ENCODE data around the gene CXCL17.
"Not testable (repeated sequence)": the region's sequence is repeated elsewhere in the genome, so short reads cannot be mapped to it uniquely, and the experiment has no call there.

Gene CXCL17

GRCh38 chr19:42465827-42466280 is 23.1 kb upstream of the CXCL17 start:
- DNase-seq = no peak

- no peak for DNase-seq
Measured at GRCh38 chr19:42461700-42462324, 19.1 kb upstream of the CXCL17 start.

- not testable (repeated sequence) for DNase-seq
Measured at GRCh38 chr19:42461231-42461630, 18.5 kb upstream of the CXCL17 start.

- DNase-seq = no peak
Measured at GRCh38 chr19:42459926-42460325, 17.2 kb upstream of the CXCL17 start.

- DNase-seq = no peak
Measured at GRCh38 chr19:42455621-42456081, 12.9 kb upstream of the CXCL17 start.

- DNase-seq = no peak
Measured at GRCh38 chr19:42455086-42455485, 12.3 kb upstream of the CXCL17 start.

GRCh38 chr19:42452590-42452989 is 9.8 kb upstream of the CXCL17 start:
- no peak for DNase-seq

- peak; percentile 71 for DNase-seq
Measured at GRCh38 chr19:42450314-42450934, 7.7 kb upstream of the CXCL17 start.

GRCh38 chr19:42448306-42448705 is 5.6 kb upstream of the CXCL17 start:
- DNase-seq = not testable (repeated sequence)

- DNase-seq = no peak
Measured at GRCh38 chr19:42445948-42446347, 3.2 kb upstream of the CXCL17 start.

- no peak for DNase-seq
Measured at GRCh38 chr19:42443944-42444398, 1.2 kb upstream of the CXCL17 start.

GRCh38 chr19:42441049-42441445 is 1.7 kb downstream of the CXCL17 start:
- no peak for DNase-seq

GRCh38 chr19:42440357-42441048 is 2.2 kb downstream of the CXCL17 start:
- DNase-seq = peak; percentile 21

- DNase-seq = no peak
Measured at GRCh38 chr19:42436006-42436405, 6.7 kb downstream of the CXCL17 start.

GRCh38 chr19:42435316-42435715 is 7.4 kb downstream of the CXCL17 start:
- no peak for DNase-seq

GRCh38 chr19:42433503-42434260 is 9.1 kb downstream of the CXCL17 start:
- no peak for DNase-seq

GRCh38 chr19:42431486-42431885 is 11.3 kb downstream of the CXCL17 start:
- no peak for DNase-seq

- no peak for DNase-seq
Measured at GRCh38 chr19:42428676-42429075, 14.1 kb downstream of the CXCL17 start.

- DNase-seq = no peak
Measured at GRCh38 chr19:42427313-42427712, 15.4 kb downstream of the CXCL17 start, which contains the start of gene LIPE. Gene LIPE, minus strand, starts transcription at chr19:42427388. Its CDS starts 239 bp downstream, at chr19:42427149.

GRCh38 chr19:42426643-42427042 is 16.1 kb downstream of the CXCL17 start:
- no peak for DNase-seq

- no peak for DNase-seq
Measured at GRCh38 chr19:42424712-42425131, 18.0 kb downstream of the CXCL17 start.

- DNase-seq = no peak
Measured at GRCh38 chr19:42424345-42424707, 18.4 kb downstream of the CXCL17 start.

All from COR-L47 (cell line).